A172 (cell line): Measurements from ENCODE around the gene MTMR1. TPM values are rescaled to one million over a fixed set of nuclear protein-coding genes. Genes with fewer than 3 reads are reported as not detected.

Experiments used
- DNase-seq: peaks from one replicate; pipeline ENCODE4 v3.0.0-alpha.2; 2015; ENCODE audit warnings: low spot score
- total RNA-seq: library from RNA; depleted of rRNA; stranded (reverse); fragments of >200 nt; shearing (Covaris generic); gene quantifications from 2 replicates; pipeline ENCODE4 v1.2.3, GENCODE V29; 2014

The MTMR1 gene
- total RNA-seq, 1 experiment from 2014 or later, result 34.3 TPM

DNA sequence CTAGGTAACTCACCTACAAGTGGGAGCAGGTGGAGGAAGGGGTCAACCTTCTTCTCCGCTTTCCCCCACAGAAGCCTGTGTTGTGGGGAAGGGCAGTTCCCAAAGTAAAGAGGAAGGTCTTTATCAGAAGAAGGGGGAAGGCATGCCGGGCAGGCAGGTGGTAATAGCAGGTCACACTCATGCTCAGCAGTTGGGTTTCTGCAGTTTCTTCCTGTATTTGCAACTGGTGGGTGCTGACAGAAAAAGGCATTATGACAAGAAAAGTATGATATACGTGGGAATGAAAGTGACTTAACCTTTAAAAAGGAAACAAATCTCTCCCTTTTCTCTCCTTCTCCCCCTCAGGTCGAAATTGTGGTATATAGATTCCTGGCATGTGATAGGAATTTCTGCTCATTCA is 3.7 kb downstream of the MTMR1 start:
- no peak for DNase-seq

DNA sequence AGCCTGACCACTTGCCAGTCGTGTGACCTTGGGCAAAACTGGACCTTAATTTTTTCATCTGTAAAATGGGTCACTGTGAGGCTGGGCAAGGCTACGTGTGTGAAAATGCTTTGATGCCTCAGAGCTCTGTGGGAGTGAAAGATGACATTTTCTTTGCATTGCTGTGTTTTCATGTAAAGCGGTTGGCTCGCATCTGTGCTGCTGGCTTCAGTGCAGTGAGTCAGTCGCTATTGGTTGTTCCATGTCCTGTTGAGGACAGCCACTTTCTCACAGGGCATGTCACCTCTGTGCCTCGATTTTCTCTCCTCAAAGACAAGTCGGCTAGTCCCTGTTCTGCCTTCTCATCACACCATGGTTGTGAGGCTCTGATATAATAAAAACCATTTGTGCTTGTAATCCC is 4.4 kb downstream of the MTMR1 start:
- DNase-seq, result no peak

DNA sequence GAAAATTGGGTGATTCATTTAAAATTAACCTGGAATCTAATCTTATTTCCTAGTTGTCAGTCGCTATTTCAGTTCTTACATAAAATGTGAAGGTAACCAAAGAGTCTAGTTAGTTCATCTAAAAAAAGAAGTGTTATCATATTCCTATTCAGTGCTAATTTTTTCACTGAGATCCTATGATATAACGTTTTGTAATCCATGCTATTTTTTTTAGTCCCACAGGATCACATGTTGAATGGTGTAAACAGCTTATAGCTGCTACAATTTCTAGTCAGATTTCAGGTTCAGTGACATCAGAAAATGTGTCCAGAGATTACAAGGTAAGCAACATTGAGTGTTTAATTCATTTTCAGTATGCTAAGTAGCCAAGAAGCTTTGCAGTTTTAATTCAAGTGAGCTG is 5.8 kb downstream of the MTMR1 start:
- no peak for DNase-seq

DNA sequence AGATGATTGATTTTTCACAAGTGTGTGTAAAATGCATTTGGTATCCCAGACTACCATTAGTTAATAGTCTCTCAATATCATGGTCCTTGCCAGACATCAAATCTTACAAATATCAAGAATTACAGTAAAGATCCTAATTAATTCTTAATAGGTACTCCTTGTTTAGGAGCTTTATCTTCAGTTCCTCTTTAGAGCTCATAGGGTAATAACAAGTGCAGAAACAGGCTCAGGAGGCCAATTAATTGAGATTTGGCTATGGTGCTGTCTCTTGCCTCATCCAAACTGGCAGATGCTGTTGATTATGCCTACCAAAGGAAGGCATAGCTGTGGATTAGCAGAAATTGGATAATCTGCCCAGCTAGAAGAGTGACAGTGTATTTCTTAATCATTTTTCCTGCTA is 6.9 kb downstream of the MTMR1 start:
- no peak for DNase-seq

DNA sequence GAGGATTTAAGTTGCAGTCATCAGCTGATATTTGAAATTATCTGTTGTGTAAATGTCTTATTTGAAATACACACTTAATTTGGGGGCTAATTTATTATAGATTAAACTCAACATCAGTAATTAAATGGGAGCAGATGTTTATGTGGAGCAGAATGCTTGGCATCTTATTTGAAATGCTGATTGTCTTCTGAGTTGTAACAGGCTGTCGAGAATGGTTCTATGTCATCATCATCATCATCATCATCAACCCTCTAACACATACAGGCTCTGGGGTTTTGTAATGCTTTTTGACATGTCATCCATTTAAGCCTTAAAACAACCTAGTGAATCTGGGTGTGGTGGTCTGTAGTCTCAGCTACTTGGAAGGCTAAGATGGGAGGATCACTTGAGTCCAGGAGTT is 8.2 kb downstream of the MTMR1 start:
- no peak for DNase-seq

DNA sequence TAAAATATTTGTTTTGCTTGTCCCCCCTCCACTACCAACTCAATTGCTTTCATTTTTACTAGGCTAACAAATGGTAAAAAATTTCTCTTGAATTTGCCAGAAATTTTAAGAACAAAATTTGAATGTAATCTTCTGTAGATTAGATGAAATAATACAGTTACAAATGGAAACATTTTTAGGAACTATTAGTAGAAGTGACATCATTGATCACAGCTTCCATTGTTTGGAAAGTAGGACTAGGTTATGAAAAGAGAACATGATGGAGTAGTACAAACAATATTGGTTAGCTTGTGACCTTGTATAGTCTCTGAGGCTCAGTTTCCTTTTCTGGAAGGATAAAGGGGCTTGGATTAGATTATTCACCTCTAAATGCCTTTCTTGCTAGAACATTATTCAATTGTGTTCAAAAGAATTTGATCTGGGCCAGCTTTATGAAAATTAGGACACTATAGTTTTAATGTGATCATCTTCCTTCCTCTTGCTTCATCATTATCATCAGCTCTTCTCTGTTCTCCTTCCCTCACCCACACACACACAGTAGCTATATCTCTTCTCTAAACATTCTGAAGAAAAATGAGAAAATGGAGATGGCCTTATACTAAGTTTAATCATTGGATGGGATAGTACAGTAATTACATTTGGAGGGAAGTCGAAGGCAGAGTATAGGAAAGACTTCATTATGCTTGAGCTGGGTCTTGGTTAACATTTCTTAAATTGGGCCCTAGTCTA is 9.9 kb downstream of the MTMR1 start:
- no peak for DNase-seq

DNA sequence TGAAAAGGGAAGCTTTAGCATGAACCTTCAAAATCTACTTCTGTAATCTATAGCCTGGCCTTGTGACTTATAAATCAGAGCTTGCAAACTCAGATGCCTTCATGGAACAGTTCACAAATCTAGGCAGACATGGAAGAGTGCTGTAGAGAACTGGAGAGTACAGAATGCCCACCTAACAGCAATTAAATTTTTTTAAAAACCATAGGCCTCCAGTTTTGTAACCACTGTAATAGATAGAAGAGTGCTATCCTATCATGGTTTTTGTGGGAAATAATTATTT is 10.4 kb downstream of the MTMR1 start:
- DNase-seq, result no peak

DNA sequence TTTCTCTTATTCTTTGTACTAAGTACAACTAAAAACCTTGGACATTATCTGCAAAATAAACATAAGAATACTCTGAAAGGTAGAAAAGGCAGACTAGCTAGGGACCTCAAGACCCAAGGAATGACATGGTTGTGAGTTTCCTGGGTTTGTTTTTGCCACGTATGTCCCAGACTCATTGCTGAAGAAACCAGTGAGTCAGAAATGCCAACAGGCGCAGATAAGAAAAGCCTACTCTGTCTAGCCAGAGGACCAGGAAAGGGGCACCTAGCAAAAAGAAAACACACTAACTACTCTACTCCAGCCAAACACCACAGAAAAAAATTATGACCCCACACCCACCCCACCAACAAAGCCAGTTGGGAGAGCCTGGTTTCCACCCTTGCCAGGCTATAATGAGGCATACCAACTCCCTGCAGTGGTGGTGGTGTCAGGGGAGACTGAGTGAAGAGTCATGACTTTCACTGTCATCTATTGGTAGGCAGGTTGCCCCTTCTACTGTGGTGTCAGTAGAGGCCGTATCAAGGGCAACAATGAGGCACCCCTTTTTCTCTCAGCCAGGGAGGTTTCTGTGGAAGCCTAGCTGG is 10.9 kb downstream of the MTMR1 start:
- no peak for DNase-seq

DNA sequence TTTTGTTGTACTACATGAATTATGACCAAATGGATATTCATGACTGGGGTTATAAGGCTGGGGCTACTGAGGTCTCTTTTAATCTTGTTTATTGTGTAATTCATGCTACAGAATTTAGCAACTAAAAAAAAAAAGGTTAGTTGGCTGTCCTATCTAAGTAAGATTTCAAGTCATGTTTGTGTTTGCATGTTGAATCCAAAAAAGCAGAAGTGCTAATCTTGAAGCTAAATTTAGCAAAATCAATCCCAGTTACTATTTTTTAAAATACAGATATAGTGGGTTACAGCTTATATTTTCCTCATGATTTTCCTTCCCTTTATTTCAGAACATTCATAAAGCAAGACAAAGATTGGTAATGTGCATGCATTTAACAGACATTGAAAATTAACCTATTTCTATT is 19.4 kb downstream of the MTMR1 start:
- no peak for DNase-seq

DNA sequence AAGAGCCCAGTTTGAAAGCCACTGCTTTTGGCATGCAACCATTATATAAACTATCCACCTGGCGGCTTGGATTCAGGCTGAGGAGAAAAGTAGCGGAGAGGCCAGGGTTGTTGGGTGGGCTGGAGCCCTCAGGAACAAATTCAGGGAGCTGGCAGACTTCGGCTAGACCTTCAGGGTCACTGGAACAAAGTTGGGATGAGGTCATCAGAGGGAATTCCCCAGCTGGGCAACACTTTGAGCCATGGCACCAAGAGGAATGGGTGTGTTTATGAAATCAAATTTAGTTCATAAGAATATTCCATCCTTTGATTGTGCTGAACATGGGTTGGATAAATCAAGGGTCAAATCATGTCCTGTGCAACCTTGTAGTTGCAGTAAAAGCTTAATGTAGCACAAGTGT is 22.0 kb downstream of the MTMR1 start:
- DNase-seq, result no peak

DNA sequence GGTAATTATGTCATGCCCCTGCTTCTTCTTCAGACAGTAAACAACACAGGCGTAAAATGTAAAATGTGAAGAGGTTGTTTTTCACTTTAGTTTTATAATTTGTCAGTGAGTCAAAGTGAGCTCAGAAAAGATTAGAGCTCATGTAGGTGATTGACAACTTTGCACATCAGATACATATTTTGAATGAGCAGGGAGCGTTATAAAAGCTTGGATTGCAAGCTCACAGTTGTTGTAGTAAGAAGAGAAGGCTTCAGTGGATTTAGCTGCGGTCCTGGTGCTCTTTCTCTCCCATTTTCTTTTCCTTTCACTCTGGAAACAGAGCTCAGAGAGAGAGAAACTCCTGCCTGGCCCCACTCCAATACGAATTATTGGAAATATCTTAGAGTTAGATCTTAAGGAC is 26.4 kb downstream of the MTMR1 start:
- DNase-seq, result no peak

DNA sequence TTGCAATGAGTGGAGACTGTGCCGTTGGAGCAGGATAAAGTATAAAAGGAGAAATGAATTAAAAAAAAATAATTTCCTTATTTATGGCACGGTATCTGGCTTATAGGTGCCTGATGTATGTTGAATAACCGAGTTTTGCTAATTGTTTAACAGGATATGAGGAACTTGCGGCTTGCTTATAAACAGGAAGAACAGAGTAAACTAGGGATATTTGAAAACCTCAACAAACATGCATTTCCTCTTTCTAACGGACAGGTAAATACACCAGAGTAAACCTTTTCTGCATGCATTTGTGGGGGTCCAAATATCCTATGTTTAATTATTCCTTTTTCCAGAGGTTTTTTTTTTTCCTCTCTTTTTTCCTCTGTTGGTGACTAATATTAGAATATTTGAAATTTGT is 36.8 kb downstream of the MTMR1 start:
- DNase-seq, result no peak

DNA sequence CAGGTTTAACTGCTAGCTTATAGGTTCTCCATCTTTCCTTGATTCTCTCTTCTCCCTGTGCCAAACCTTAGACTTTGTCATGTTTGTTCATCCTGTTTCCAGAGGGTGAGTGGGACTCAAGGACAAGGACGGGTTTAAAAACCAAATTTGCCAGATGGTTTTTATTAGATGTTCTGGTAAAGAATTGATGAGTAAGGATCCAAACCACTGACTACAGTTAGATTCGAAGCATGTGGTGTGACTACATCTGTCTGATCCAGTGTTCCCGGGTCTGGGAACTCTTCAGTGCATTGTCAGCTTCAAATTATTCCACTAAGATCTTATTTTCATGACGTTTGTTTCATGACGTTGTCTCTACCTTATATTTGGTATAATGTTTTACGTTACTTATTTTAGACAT is 37.5 kb downstream of the MTMR1 start:
- no peak for DNase-seq

DNA sequence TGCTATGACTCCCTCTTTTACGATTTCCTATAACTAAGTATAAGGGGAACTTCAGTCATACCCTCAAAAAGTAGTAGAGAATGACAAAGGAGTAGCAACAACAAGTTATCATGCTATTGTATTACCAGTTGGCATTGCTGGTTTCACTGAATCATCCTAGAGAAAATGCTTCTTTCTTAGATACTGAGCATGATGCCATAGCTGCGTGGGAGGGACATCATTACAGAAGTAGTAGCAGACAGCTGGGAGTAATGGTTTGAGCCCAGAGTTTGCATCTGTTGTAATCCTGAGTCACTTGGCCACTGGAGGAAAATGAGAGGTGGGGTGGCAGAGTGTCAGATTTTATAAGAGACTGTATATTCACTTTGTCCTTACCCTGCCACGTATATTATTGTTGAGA is 38.6 kb downstream of the MTMR1 start:
- peak; percentile 78 for DNase-seq

DNA sequence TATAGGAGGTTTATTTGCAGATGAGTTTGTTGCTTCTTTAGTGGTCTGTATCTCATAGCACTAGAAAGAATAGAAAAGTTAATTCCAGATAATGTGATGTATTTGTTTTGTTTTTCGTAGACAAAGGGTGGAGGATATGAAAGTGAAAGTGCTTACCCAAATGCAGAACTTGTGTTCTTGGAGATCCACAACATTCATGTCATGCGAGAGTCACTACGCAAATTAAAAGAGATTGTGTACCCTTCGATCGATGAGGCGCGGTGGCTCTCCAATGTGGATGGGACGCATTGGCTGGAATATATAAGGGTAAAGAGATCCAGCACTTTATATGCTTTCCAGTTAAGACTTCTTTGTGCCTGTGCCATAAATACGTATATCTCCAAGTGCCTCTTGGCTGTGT is 43.3 kb downstream of the MTMR1 start:
- DNase-seq, result no peak

DNA sequence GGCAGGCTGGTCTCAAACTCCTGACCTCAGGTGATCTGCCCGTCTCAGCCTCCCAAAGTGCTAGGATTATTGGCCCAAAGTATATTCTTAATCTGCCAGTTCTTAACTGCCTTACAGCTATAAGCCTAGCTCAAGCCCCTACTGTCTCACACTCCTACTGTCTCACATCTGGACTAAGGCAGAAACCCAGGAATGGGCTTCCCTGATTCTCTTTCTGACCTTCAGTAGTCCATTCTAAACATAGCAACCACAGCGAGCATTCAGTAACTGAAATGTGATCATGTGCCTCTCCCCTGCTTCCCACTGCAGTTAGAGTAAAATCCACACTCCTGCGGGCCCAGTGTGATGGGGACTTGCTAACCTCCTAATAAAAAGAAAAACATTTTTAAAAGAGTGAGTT is 58.9 kb downstream of the MTMR1 start:
- DNase-seq, result no peak

DNA sequence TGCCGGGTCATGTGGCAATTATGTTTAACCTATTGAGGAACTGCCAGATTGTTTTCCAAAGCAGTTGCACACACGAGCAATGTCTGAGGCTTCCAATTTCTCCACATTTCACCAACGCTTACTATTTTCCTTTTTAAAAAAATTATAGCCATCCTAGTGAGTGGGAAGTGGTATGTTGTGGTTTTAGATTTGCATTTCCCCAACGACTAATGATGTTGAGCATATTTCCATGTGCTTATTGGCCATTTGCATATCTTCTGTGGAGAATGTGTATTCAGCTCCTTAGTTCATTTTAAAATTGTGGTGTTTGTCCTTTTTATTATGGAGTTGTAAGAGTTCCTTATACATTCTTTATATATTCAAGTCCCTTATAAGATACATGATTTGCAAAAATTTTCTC is 60.2 kb downstream of the MTMR1 start:
- no peak for DNase-seq

DNA sequence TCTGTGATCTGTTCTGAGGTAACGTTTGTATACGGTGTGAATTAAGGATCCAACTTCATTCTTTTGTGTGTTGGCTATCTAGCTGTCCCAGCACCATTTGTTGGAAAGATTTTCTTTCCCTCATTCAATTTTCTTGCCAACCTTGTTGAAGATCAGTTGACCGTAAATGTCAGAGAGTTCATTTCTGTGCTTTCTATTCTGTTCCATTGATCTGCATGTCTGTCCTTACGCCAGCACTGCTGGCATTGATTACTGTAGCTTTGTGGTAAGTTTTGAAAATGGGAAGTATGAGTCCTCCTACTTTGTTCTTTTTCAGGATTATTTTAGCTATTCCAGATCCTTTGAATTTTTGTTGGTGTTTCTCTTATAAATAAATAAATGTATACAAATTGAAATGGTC is 60.8 kb downstream of the MTMR1 start:
- no peak for DNase-seq

DNA sequence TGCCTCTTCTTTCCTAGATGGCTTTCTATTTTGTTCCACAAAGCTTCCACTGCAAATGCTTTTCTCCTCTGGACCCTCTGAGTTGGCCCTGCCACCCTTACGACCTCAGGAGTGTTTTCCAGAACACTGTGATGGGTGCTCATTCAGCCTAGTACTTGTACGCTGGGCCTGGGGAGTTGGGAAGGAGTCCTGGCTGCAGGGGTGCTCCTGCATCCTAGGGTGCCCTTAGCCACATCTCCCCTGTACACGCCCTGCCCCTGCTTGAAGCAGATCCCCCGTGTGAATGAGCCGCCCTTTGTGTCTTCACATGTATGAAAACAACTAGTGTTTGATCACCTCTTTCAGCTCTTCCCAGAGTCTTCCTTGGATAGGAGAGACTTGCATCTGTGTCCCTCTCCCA is 64.2 kb downstream of the MTMR1 start:
- DNase-seq, result no peak

DNA sequence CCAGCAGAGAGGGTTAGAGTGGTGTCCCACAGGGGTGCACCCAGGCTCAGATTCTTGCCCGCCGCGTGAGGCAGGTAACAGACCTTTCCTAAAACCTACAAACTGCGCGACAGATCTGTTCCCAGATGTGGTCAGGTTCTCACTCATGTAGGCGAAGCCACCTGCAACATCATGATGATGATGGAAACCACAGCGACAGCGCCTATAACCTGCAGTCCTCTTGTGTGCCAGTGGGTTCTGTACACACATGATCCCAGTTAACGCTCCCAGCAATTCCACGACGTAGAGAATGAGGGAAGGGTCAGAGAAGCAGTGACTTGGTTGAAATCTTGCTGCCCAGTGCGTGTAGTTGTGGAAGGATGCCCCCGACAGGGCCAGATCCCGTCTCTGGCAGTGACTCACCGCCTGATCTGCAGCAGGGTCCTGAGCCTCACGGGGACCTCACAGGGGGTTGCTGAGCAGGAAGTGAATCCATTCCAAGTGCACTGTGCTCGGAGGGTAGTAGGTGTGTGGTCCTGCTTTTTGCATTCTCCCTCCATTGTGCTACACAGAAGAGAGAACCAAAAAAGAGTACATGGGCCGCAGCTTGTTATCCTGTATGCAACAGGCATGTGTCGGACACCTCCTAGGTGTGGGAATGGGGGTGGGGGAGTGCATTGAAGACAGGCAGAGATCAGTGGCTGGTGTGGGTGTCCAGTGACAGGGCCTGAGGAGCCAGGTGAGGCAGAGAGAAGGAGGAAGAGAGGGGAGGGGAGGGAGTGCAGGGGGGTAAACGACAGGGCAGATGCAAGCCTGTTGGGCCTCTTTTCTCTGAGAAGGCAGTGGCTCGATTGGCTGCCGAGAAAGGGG is 66.6 kb downstream of the MTMR1 start:
- no peak for DNase-seq

DNA sequence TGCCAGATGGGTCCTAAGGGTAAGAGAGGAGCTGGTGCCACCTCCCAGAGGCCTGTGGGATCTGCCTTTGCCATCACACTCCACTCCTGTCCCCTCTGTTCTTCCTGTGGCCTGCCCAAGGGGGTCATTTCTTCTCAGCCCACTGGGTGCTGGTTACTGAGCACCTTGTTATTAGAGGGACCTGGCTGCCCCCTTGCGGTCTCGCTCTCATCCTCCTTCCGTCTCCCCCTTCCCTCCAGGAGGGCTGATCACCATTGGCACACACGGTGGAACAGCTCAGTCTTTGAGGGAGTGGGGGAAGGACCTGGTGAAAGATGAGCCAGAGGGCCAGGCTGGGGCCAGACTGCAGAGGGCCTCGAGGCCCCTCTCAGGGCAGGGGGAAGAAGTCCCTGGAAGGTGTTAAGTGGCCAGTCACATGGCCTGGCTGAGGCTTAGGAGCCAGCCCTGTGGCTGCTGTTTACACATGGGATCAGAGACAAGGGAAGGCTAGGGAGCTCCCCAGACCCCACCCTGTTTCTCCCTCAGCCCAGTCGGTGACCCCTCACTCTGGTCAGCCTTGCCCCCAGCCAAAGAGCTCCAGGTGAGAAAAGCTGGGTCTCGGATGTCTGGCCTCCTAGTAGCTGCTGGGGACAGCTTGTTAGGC is 68.1 kb downstream of the MTMR1 start:
- no peak for DNase-seq

DNA sequence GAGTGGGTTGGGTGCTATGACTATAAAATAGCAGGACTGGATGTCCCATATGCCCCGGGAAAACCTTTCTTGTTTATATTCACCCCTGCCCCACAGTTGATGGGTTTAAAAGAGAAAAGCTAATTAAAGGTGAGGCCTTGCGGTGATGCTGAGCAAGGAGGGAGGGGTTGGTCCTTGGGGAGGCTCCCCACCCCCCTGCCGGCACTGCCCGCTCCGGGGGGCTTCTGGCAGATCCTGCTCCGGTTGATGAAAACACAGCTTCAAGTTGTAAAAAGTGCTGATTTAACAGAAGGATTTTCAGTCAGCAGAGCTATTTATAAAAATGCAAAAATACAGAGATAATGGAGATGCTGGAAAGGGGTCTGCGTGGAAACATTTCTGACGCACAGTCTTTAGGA is 68.6 kb downstream of the MTMR1 start:
- DNase-seq, result no peak
